Measurements from ENCODE around the gene TP73. TPM values are rescaled to one million over a fixed set of nuclear protein-coding genes. Genes with fewer than 3 reads are reported as not detected.
A peak's percentile ranks its signal among the peaks of the same experiment; 100 is the strongest.

TP73 gene
- total and polyA plus RNA-seq, 7 donors: under 0.01 to 0.13 (median 0.01) TPM; not detected in 4

- intact Hi-C loops (cut with DNase I): no loop called here
- H3K4me3 ChIP-seq: no peak overlapping the region
Observed at GRCh38 chr1:3730543-3731247, 78.4 kb downstream of the TP73 start.

GRCh38 chr1:3731583-3732433 lies 79.5 kb downstream of the TP73 start:
- DNase-seq (peak in 1 of 2 donors; percentile 39), ATAC-seq (peak; percentile 13 to 64 (median 53))
- intact Hi-C loops (cut with DNase I): no loop called here
- H3K9me3 ChIP-seq: no peaks in the 10 kb centered on the region
- no peak for TF ChIP-seq CTCF (IDR thresholded peaks at IDR 0.05)
- WGBS, 3 donors: 18 to 20% (median 19%) methylated on average over 25 of the region's 25 CpGs
- H3K27me3 ChIP-seq (ENCODE audit: insufficient read depth in 3 of 3, low read length in 2 of 3): peaks cover 0 to 22% (median 4%) of the 10 kb centered on the region in 3 donors
- no peak overlapping the region for H3K4me3 ChIP-seq
- H3K4me1 ChIP-seq: peaks cover 5% of the 10 kb centered on the region
- peaks cover 0 to 21% of the 10 kb centered on the region in 2 donors for H3K36me3 ChIP-seq (ENCODE audit: insufficient read depth in 1 of 2, low read depth in 1 of 2)
- H3K27ac ChIP-seq: no peak overlapping the region

More at GRCh38 chr1:3730543-3731247, 78.4 kb downstream of the TP73 start:
- ATAC-seq (no peak), DNase-seq (no peak)
- TF ChIP-seq CTCF (IDR thresholded peaks at IDR 0.05): no peak
- Histone ChIP-seq H3K4me1 (peaks cover 5% of the 10 kb centered on the region), H3K27ac (no peak overlapping the region), H3K9me3 (no peaks in the 10 kb centered on the region), H3K36me3 (ENCODE audit: insufficient read depth in 1 of 2, low read depth in 1 of 2) (peaks cover 0 to 10% of the 10 kb centered on the region in 2 donors), H3K27me3 (ENCODE audit: insufficient read depth in 3 of 3, low read length in 2 of 3) (peaks cover 0 to 22% (median 7%) of the 10 kb centered on the region in 3 donors)
- WGBS, 3 donors: 65 to 80% (median 68%) methylated on average over 22 to 25 of the region's 25 CpGs

- TF ChIP-seq CTCF (IDR thresholded peaks at IDR 0.05): no peak
- intact Hi-C loops (cut with DNase I): no loop called here
- peak in 1 of 2 donors; percentile 51 for DNase-seq
- no peak overlapping the region for H3K4me3 ChIP-seq
- H3K4me1 ChIP-seq: peaks cover 5% of the 10 kb centered on the region
- 54 to 67% (median 66%) methylated on average over 27 to 37 of the region's 37 CpGs for WGBS, 3 donors
- peaks cover 0 to 22% (median 0%) of the 10 kb centered on the region in 3 donors for H3K27me3 ChIP-seq (ENCODE audit: insufficient read depth in 3 of 3, low read length in 2 of 3)
- no peak overlapping the region for H3K27ac ChIP-seq
- peaks cover 0 to 28% of the 10 kb centered on the region in 2 donors for H3K36me3 ChIP-seq (ENCODE audit: insufficient read depth in 1 of 2, low read depth in 1 of 2)
- H3K9me3 ChIP-seq: no peaks in the 10 kb centered on the region
- peak in 1 of 4 donors; percentile 11 for ATAC-seq
Observed at GRCh38 chr1:3732434-3733093, 80.2 kb downstream of the TP73 start.

GRCh38 chr1:3733094-3733882 lies 81.0 kb downstream of the TP73 start:
- TF ChIP-seq CTCF (IDR thresholded peaks at IDR 0.05): no peak
- Histone ChIP-seq H3K4me1 (peaks cover 5% of the 10 kb centered on the region), H3K4me3 (no peak overlapping the region), H3K9me3 (no peaks in the 10 kb centered on the region), H3K27me3 (ENCODE audit: insufficient read depth in 3 of 3, low read length in 2 of 3) (peaks cover 0 to 20% (median 0%) of the 10 kb centered on the region in 3 donors), H3K36me3 (ENCODE audit: insufficient read depth in 1 of 2, low read depth in 1 of 2) (peaks cover 0 to 35% of the 10 kb centered on the region in 2 donors), H3K27ac (no peak overlapping the region)
- DNase-seq (peak in 1 of 2 donors; percentile 46), ATAC-seq (no peak)
- WGBS, 3 donors: 79 to 83% (median 81%) methylated on average over 28 to 29 of the region's 29 CpGs
- intact Hi-C loops (cut with DNase I): no loop called here

Measured in psoas muscle (tissue), 8 donors.